ENCODE measurements around the gene MCRIP2.
"Not testable (repeated sequence)": the region's sequence is repeated elsewhere in the genome, so short reads cannot be mapped to it uniquely, and the experiment has no call there.

The MCRIP2 gene

GRCh38 chr16:641326-642188 is at the start of gene MCRIP2:
TSS of gene MCRIP2 (plus strand) at chr16:641828. CDS start at chr16:641992, 164 bp downstream.
- DNase-seq: peak; percentile 65 to 76

- DNase-seq: no peak
Measured at GRCh38 chr16:591892-592517, 49.6 kb upstream of the MCRIP2 start.

GRCh38 chr16:592518-593306 is 48.9 kb upstream of the MCRIP2 start:
- DNase-seq: peak; percentile 96 to 98

- no peak for DNase-seq
Measured at GRCh38 chr16:593406-593805, 48.2 kb upstream of the MCRIP2 start.

- no peak for DNase-seq
Measured at GRCh38 chr16:593807-594206, 47.8 kb upstream of the MCRIP2 start.

GRCh38 chr16:595094-595528 is 46.5 kb upstream of the MCRIP2 start:
- DNase-seq: no peak

- DNase-seq: no peak
Measured at GRCh38 chr16:595942-596735, 45.5 kb upstream of the MCRIP2 start.

- no peak for DNase-seq
Measured at GRCh38 chr16:596736-597060, 44.9 kb upstream of the MCRIP2 start.

GRCh38 chr16:597655-598054 is 44.0 kb upstream of the MCRIP2 start:
- DNase-seq: not testable (repeated sequence)

GRCh38 chr16:598823-599739 is 42.5 kb upstream of the MCRIP2 start:
- no peak for DNase-seq

GRCh38 chr16:600781-601180 is 40.8 kb upstream of the MCRIP2 start:
- DNase-seq: peak in 1 of 2 experiments; percentile 27

GRCh38 chr16:603933-604332 is 37.7 kb upstream of the MCRIP2 start:
- no peak for DNase-seq

GRCh38 chr16:606656-607307 is 34.8 kb upstream of the MCRIP2 start:
- no peak for DNase-seq

- no peak for DNase-seq
Measured at GRCh38 chr16:608019-608418, 33.6 kb upstream of the MCRIP2 start.

GRCh38 chr16:609316-609715 is 32.3 kb upstream of the MCRIP2 start:
- no peak for DNase-seq

GRCh38 chr16:609984-610383 is 31.6 kb upstream of the MCRIP2 start:
- DNase-seq: no peak

GRCh38 chr16:610513-611381 is 30.9 kb upstream of the MCRIP2 start:
- no peak for DNase-seq

- no peak for DNase-seq
Measured at GRCh38 chr16:615122-615521, 26.5 kb upstream of the MCRIP2 start.

GRCh38 chr16:616733-617586 is 24.7 kb upstream of the MCRIP2 start:
- DNase-seq: no peak
